ENCODE data around the gene PGC. TPM values are rescaled to one million over a fixed set of nuclear protein-coding genes. Genes with fewer than 3 reads are reported as not detected.

Gene PGC
- total and polyA plus RNA-seq, 9 of the 15 experiments (the other 6 are each of a cell fraction or from before 2014, with no cell fraction given) = 0.17 to 0.40 TPM; not detected in 7

- TF ChIP-seq ZNF644 (tag; IDR thresholded peaks at IDR 0.05; ENCODE audit: low read depth) (no peak), PHF21A (IDR thresholded peaks at IDR 0.05; ENCODE audit: borderline replicate concordance, low read depth) (no peak), NFIX (CRISPR knock-in tag; IDR thresholded peaks at IDR 0.05; ENCODE audit: low read depth) (no peak), ILF3 (IDR thresholded peaks at IDR 0.05; ENCODE audit: borderline replicate concordance) (no peak), NR2C2 (CRISPR knock-in tag; IDR thresholded peaks at IDR 0.05) (no peak), NR2C2 (tag; IDR thresholded peaks at IDR 0.05) (no peak), NFYB (IDR thresholded peaks at IDR 0.05; ENCODE audit: extremely low read depth, insufficient read length) (no peak), GABPA (tag; conservative IDR thresholded peaks at IDR 0.05; ENCODE audit: low read depth) (no peak), JUN (IDR thresholded peaks at IDR 0.05; ENCODE audit: borderline replicate concordance, low read depth, low read length) (no peak), JUN (CRISPR knock-in tag; IDR thresholded peaks at IDR 0.05; ENCODE audit: borderline replicate concordance) (0 out of 2 replicates have a peak, but pooled peaks have one; percentile 27), CBX8 (IDR thresholded peaks at IDR 0.05; ENCODE audit: borderline replicate concordance, extremely low read depth, low read depth, low read length, poor library complexity, severe bottlenecking) (no peak), THRAP3 (IDR thresholded peaks at IDR 0.05; ENCODE audit: borderline replicate concordance) (no peak)
- TF ChIP-seq, protein P1, sequence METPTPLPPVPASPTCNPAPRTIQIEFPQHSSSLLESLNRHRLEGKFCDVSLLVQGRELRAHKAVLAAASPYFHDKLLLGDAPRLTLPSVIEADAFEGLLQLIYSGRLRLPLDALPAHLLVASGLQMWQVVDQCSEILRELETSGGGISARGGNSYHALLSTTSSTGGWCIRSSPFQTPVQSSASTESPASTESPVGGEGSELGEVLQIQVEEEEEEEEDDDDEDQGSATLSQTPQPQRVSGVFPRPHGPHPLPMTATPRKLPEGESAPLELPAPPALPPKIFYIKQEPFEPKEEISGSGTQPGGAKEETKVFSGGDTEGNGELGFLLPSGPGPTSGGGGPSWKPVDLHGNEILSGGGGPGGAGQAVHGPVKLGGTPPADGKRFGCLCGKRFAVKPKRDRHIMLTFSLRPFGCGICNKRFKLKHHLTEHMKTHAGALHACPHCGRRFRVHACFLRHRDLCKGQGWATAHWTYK (CRISPR knock-in tag; IDR thresholded peaks at IDR 0.05) = no peak
Measured at GRCh38 chr6:41724586-41725501, 22.4 kb downstream of the PGC start (continued).
